ACHN (cell line): ENCODE data around the gene ASB10.

Experiments
- DNase-seq: peaks from one replicate; pipeline ENCODE4 v3.0.0-alpha.2; 2015
- in situ Hi-C: cut with HindIII; loops from 2 replicates; pipeline ENCODE4 v1.10.0; 2017; ENCODE audit warnings: low sequenced_read_pairs, low pct_ligation_motif_present, low pct_unique_long_range_greater_than_20kb

ASB10 gene

DNA sequence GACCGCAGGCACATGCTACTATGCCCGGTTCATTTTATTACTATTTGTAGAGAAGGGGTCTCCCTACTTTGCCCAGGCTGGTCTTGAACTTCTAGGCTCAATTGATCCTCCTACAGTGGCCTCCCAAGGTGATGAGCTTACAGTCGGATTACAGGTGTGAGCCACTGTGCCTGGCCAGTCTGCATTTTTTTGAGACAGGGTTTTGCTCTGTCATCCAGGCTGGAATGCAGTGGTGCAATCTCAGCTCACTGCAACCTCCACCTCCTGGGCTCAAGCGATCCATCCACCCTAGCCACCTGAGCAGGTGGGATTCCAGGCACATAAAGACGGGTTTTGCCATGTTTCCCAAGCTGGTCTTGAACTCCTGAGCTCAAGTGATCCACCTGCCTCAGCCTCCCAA is 25.6 kb upstream of the ASB10 start:
- no peak for DNase-seq
- in situ Hi-C loops = no loop called here

DNA sequence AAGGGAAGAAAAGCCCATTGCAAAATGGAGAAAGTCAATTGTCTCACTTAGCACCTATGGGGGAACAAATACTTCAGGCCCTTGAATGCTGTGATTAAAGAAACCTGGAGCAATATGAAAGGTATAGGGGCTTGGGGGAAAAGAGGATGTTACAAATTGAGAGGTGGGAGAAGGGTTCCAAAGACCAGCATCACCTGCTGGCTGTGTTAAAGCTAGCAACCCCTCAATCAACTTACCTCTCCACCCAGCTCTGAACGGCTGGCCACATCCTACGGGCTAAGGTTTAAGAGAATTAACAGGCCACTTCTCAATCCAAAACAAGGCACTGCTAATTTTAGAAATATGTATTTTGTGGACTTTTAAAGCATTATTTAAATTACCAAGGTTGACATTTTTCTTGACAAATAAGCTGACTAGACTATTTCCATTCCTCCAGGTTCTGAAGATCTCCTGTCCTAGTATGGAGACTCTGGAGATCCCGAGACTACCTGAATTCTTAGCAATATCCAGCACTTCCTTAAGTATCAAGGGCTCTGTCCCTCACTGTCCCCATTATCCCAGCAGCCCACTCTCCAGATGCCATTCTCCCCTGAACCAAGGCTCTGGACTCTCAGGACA is 24.2 kb upstream of the ASB10 start:
- DNase-seq = no peak
- in situ Hi-C loops = no loop called here

DNA sequence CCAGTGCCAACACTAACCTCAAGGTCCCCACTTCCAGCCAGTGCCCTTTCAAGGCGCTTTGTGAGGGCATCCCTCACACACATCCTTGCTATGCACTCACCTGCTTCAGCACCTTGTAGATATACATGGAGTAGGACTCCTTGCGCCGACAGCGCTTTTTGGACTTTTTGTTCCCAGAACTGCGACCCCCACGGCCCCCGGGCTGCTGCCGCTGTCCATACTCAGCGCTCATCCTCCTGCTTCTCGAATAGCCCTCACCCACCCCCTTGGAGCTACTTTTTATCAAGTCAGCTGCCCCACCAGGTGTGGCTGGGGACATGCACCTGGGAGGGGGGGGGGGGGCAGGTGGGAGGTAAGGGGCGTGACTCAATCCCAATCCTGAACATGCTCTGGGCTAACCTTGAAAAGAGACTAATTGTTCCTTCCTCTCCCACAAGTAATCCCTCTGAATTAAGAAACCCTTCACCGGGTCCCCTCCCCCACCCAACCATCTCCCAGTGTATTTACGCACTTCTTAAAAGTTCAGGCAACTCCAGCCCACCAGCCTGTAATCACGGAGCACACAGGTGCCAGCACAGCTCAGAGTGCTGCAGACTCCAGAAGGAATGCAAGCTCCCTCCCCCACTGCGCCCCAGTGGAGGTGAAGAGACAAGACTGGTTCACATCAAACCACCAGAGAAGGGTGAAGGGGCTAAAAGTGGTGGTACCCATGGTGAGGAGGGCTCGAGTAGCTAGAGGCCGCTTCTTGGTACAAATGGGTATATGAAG is 23.2 kb upstream of the ASB10 start, which contains the start of gene H2BK1:
TSS of gene H2BK1 (minus strand) at position 402 of the 768 bp plus-strand sequence. CDS start at position 232, 170 bp downstream.
- no peak for DNase-seq
- in situ Hi-C loops = no loop called here

DNA sequence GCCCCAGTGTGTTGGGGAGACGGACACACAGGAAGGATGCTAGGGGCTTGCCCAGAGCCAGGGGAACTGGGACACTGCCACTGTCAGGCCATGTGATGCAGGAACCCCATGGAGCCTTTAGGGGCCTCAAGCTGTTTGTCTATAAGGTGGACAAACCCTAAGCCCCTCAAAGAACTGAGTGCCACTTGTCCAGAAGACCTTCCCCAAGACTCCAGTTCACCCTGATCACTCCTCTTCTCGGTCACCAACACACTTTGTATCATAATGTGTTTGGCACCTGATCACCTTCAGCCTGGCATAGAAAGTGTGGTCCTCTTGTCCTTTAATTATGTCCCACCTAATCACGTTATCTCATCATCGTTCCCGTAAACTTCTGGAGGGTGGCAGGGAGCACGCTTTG is 22.5 kb upstream of the ASB10 start:
- in situ Hi-C loops = loop anchor here (5.0 kb wide), 1 partner anchor 62 kb away; no protein-coding TSS in a partner anchor
- DNase-seq = no peak

DNA sequence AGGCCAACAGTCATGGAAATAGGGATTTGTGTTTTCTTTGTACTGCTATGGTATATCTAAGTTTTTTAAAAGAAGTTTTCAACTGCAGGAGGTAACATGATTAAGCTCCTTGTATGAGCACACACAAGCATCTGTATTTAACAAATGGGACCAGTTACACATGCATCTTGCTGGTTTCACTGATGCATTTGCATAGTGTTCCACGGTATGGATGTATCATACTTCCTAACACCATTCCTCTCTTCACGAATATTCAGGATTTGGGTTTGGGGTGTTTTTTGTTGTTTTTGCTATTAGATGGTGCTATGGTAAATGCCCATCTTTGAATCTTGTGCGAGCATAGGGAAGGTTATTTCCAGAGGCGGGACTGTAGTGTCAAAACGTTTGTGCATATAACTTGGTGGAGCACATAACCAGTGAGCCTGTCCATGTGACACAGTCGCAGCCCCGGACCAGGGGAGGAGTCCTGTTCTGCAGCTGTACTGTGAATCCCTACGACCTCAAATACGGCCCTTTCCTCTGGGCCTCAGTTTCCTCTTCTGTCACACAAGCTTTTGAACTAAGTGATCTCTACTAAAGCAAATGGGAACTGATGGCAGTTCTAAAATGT is 21.3 kb upstream of the ASB10 start:
- no peak for DNase-seq
- in situ Hi-C loops = loop anchor here (5.0 kb wide), 1 partner anchor 61 kb away; no protein-coding TSS in a partner anchor

DNA sequence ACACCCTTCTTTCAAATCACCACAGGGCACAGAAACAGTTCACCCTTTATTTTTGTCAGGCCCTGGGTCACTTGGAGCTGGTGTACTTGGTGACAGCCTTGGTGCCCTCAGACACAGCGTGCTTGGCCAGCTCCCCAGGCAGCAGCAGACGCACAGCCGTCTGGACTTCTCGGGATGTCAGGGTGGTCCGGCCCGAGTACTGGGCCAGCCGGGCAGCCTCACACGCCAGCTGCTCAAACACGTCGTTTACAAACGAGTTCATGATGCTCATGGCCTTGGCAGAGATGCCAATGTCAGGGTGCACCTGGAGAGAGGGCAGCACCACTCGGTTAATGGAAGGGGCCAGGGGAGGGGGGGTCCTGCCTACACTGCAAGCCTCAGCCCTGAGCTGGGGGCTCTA is 20.8 kb upstream of the ASB10 start:
- no peak for DNase-seq
- in situ Hi-C loops = loop anchor here (5.0 kb wide), 1 partner anchor 61 kb away; no protein-coding TSS in a partner anchor

DNA sequence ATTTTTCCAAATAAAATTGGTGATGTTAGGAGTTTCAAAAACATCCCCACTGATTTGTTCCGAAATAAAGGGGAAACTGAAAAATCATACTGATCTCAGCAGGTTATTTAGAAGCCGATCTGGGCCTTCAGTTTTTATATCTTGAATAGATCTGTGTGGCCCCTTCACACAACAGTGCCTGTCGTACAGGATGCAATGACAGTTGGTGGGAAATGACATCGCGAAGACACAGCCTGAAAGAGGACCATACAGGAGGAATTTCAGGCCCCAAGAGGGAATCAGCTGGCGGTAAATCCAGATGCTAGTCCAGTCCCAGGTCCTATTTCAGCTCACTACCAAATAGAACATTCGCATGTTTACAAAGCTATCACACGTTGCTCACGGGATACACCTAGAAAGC is 20.3 kb upstream of the ASB10 start:
- in situ Hi-C loops = loop anchor here (5.0 kb wide), 1 partner anchor 60 kb away; no protein-coding TSS in a partner anchor

DNA sequence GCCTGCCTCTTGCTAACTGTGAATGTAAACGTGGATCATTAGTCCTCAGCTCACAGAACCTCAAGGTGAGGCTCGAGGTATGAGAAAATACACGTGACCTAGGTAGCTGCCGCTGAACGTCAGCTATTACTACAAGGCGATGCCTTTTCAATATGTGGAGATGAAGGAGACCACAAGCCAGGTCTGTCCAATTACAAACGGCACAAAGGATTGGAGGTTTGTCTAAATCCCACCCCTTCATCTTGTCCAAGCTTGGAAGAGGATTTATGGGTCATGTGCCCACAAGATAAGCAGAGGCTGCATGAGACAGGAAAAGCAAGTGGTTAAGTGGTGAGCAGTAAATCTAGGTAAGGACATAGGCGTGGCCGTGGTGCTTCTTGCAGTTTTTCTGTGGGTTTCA is 19.9 kb upstream of the ASB10 start:
- in situ Hi-C loops = loop anchor here (5.0 kb wide), 1 partner anchor 60 kb away; no protein-coding TSS in a partner anchor
- DNase-seq = no peak

More for the DNA sequence above, 20.3 kb upstream of the ASB10 start:
- no peak for DNase-seq

DNA sequence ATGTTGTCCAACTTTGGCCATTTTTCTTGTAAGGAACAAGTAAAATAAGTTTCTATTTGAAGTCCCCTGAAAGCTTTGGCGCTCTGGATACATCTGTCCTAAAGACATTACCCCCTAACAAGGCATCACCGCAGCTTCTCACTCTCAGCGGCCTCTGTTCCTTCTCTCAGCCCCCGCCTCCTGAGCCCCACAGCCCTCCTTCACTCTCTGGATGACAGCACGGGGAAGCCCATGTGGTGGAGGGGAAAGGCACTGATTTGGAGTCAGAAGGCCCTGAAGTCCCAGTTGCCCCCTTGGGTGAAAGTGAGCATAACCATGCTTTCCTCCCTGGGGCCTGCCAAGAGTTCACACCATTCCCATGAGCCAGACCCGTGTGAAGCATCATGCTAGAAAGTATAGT is 18.7 kb upstream of the ASB10 start:
- in situ Hi-C loops = loop anchor here (5.0 kb wide), 1 partner anchor 58 kb away; no protein-coding TSS in a partner anchor
- DNase-seq = no peak

DNA sequence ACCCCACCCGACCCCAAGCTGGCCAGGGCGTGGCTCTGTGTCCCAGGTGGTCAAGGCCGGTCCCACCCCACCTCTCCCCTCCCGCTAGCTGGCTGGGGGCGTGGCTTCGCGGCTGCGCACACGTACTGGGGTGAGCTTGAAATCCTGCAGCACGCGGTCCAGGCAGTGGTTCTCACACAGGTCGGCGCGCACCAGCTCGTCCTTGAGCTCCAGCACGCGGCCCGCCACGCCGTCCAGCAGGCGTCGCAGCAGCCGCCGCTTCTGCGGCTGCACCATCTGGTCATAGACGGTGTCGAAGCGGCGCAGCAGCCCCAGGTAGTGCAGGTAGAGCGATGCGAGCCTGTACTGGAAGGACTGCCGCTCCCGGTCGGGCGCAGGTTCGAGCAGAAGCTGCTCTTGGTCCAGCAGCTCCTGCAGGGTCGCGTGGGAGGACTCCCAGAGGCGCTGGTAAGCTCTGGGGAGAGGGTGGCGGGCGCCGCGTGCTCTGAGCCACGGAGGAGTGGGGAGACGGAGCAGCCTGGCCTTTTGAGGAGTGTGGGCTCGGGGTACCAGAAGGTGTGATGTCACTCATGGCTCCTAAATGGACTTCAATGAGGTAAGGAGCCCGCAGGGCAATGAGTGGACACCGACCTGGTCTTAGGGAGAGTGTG is 17.5 kb upstream of the ASB10 start:
- in situ Hi-C loops = loop anchor here (5.0 kb wide), 1 partner anchor 57 kb away; no protein-coding TSS in a partner anchor
- no peak for DNase-seq

DNA sequence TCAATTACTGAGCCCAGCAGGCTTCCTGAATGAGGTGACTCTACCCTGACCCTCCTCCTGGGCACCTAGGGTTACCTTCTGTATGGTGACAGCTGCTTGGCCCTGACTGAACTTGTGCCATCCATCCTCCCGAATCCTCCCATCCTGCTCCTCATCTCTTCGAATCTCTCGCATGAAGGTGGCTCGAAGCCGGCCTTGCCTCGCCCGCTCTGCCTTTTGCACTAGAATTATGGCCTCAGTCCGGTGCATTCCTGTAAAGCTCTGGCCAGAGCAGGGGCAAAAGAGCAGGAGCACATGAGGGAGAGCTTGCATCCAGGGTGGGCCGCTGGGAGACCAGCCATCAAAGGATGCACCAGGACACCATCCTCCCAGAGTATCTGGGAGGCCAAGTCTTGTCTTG is 15.8 kb upstream of the ASB10 start:
- in situ Hi-C loops = no loop called here
- DNase-seq = no peak

DNA sequence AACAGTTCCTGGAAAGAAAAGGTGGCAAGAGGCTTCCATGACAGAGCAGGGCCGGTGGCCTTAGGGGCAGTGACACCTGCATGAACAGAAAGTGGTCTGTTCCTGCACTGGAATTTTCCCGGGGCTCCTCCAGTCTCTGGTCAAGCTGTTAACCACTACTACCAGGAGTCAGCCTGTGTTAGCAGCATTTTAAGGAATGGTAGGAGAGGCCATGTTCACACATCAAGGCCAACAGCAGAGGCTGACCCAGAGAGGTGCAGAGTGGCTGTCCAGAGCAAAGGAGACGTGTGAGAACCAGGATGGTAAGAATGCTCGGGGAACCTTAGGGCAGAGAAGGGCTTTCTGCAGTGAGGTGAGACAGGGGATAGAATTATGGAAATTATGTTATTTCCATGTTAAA is 14.7 kb upstream of the ASB10 start:
- DNase-seq = no peak
- in situ Hi-C loops = no loop called here

DNA sequence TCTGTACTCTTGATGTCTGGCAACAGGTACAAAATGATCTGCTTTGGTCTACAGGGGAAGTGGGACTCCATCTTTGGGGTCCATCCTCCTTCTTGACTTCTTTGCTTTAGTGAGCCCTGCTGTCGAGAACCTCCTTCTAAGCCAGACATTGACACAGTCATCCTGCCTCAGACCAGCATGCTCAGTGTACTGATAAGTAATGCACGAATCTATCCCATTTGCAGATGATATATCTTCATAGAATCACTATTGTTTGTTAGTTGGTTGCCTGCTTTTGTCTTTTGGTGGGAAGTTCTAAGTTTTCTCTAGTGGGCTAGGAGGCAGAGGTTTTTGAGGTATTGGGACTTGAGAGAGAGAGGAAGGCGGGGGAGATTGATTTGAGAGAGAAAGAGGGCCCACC is 14.3 kb upstream of the ASB10 start:
- no peak for DNase-seq
- in situ Hi-C loops = no loop called here

DNA sequence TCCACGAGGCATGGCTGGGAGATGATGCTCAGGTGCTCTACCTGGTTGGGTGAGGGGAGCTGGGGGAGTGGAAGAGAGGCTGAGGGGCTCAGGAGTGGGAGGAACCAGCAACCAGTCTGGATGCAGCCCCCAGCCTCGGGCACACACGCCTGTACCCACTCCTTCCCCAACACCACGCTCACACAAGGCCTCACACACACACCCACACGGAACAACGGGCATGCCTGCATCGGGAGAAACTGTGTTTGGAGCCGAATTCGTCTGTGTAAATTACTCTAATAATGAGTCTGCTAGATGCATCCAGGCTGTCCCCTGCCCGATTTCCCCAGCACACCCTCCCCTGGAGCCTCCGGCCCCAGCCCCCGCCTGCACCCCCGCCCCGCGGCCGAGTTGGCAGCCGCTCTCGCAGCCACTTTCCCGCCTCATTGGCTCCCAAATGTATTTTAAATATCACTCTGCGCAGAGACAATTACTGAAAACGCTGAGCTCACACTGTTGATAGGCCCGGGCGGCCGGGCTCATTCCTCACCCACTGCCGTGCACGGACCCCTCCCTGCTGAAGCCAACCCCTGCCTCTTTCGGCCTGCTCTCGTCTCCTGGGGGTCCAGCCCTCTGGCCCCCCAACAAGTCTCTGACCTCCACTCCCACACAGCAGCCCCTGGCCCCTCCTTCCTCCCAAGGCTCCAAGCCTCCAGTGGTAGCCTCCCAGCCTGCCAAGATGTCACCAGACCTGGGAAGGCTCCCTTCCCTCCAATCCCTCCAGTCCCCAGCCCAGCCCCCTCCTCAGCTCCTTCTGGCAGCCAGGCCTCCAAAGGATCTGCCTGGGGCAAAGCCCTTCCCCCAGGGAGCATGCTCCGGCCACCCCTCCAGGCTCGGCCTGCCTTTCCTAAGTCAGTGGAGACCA is 12.1 kb upstream of the ASB10 start:
- in situ Hi-C loops = no loop called here
- no peak for DNase-seq

DNA sequence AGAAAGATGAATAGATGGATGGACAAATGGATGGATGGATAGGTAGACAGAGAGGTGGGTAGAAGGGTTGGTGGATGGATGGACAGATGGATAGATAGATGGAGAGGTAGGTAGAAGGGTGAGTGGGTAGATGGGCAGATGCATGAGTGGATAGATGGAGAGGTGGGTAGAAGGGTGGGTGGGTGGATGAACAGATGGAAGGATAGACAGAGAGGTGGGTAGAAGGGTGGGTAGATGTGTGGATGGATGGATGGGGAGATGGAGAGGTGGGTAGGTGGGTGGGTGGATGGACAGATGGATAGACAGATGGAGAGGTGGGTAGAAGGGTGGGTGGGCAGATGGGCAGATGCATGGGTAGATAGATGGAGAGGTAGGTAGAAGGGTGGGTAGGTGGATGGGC is 10.9 kb upstream of the ASB10 start:
- DNase-seq = no peak
- in situ Hi-C loops = no loop called here

DNA sequence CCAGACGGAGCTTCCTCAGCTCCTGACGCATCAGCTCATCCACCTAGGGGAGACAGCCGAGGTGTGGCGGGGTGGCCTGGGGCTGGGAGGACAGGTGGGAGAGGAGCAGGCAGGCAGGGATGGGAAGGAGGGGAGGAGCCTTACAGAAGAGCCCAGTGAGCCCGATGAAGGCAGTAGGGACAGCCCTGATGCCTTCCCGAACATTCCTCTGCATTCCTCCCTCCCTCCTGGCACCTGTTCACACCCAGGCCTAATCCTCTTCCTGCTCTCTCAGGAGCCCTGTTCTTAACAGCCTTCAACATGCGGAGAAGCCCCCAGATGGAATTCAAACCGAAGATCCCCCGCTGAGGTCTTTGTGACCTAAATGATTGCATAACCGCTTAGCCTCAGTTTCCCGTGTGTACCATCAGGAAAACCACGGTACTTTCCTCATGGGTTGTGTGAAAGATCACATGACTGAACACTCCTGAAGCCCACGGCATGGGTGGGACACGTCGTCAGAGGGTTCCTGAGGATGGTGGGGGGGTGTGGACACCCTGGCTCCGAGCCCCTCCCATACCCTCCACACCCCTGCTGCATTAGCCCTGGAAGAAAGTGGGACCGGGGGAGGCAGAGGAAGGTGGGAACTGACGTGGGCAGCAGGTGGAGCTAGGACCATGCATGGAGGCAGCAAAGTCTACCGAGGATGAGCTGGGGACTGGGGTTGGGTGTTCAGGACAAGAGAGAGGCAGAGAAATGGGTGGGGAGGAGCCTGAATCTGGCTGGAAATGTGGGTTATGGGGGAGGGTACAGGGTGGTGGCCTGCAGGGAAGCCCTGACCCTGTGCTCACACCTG is 8.8 kb upstream of the ASB10 start:
- in situ Hi-C loops = no loop called here
- no peak for DNase-seq

DNA sequence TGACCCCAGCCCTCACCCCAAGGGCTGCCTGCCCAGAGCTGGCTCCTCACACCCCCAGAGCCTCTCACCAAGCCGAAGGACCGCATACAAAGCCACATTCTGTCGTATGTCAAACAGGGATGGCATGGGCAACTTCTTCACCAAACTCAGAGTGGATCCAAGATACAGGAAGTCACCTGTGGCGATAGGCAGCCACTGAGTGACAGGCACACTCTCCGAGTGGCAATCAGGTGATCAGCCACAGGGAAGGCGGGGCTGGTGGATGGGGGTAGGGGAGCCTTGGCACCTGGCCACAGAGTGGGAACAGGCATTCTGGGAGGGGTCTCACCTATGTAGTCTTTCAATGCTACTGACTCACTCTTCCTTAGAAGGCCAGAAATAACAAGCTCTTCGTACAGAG is 7.1 kb upstream of the ASB10 start:
- in situ Hi-C loops = no loop called here

More for the DNA sequence above, 7.1 kb upstream of the ASB10 start:
- no peak for DNase-seq
